IMR-90 (cell line): ENCODE measurements around the gene ANP32A. TPM values are rescaled to one million over a fixed set of nuclear protein-coding genes. Genes with fewer than 3 reads are reported as not detected.

Source experiments
- ATAC-seq: fragments of 200-7000 bp; cut with Tn5 transposase; 2 replicates; pipeline ENCODE4 v1.9.1; 2020; ENCODE audit warnings: low read depth, mild to moderate bottlenecking, moderate library complexity
- BruUV-seq: library from RNA; stranded (reverse); fragments of 400-500 nt; replicated peaks from 2 replicates; lab custom pipeline; 2021; lab: Mats Ljungman, UMichigan
- CTCF ChIA-PET: fragments of 300-600 bp; formaldehyde crosslinking; extraction: SDS; loops from one replicate; lab custom pipeline; 2021; ENCODE audit warnings: antibody characterized with exemption; lab: Yijun Ruan, JAX
- POLR2A ChIA-PET: fragments of 300-600 bp; sonication (Branson Sonifier 250); formaldehyde crosslinking; loops from one replicate; lab custom pipeline; 2022; ENCODE audit warnings: antibody characterized with exemption; ENCODE audit not compliant: unreplicated experiment; lab: Charles Lee
- DNase-seq: peaks from one replicate; pipeline ENCODE4 v3.0.0; 2013
- H2AFZ ChIP-seq: replicated peaks from 2 replicates; pipeline ENCODE3; 2013; ENCODE audit warnings: low read length, mild to moderate bottlenecking; ENCODE audit not compliant: poor library complexity
- H2AK5ac ChIP-seq: 2 replicates; pipeline ENCODE4 v1.6.1; 2013; ENCODE audit warnings: low read depth, low read length, inconsistent platforms
- H2AK9ac ChIP-seq: replicated peaks from 2 replicates; pipeline ENCODE3; 2013; ENCODE audit warnings: mild to moderate bottlenecking, low read depth, low read length, moderate library complexity; ENCODE audit not compliant: poor library complexity
- H2BK120ac ChIP-seq: 2 replicates; pipeline ENCODE4 v1.6.1; 2013; ENCODE audit warnings: low read depth, low read length, inconsistent platforms
- H2BK15ac ChIP-seq: 3 replicates; pipeline ENCODE4 v1.6.1; 2013; ENCODE audit warnings: low read depth, low read length, inconsistent platforms
- H2BK20ac ChIP-seq: 2 replicates; pipeline ENCODE4 v1.6.1; 2013; ENCODE audit warnings: low read depth, mild to moderate bottlenecking, inconsistent platforms, low read length, moderate library complexity
- H2BK5ac ChIP-seq: 2 replicates; pipeline ENCODE4 v1.6.1; 2013; ENCODE audit warnings: mild to moderate bottlenecking, low read depth, low read length, inconsistent platforms; ENCODE audit not compliant: poor library complexity, severe bottlenecking
- H3K14ac ChIP-seq: replicated peaks from 2 replicates; pipeline ENCODE4 v1.6.1; 2013; ENCODE audit warnings: low read depth, low read length, inconsistent platforms
- H3K18ac ChIP-seq: 2 replicates; pipeline ENCODE4 v1.6.1; 2013; ENCODE audit warnings: low read depth, low read length, control low read depth
- H3K23ac ChIP-seq: 2 replicates; pipeline ENCODE4 v1.6.1; 2013; ENCODE audit warnings: low read depth, low read length, inconsistent platforms
- H3K27ac ChIP-seq: 2 replicates; pipeline ENCODE4 v1.5.1; 2013; ENCODE audit warnings: mild to moderate bottlenecking, control low read depth, low read length; ENCODE audit not compliant: insufficient read depth
- H3K27me3 ChIP-seq: 2 replicates; pipeline ENCODE4 v1.6.1; 2013; ENCODE audit warnings: low read length; ENCODE audit not compliant: control insufficient read depth, insufficient read depth
- H3K36me3 ChIP-seq: 2 replicates; pipeline ENCODE4 v1.6.1; 2013; ENCODE audit warnings: low read length, mixed read lengths; ENCODE audit not compliant: control insufficient read depth, insufficient read depth
- H3K4ac ChIP-seq: 2 replicates; pipeline ENCODE4 v1.6.1; 2013; ENCODE audit warnings: low read depth, low read length, inconsistent platforms
- H3K4me1 ChIP-seq: 2 replicates; pipeline ENCODE4 v1.6.1; 2013; ENCODE audit warnings: low read length, mixed read lengths; ENCODE audit not compliant: control insufficient read depth, insufficient read depth
- H3K4me2 ChIP-seq: 2 replicates; pipeline ENCODE4 v1.6.1; 2013; ENCODE audit warnings: low read depth, mild to moderate bottlenecking, control low read depth, low read length, moderate library complexity
- H3K4me3 ChIP-seq: 2 replicates; pipeline ENCODE4 v1.5.1; 2013; ENCODE audit warnings: low read depth, mild to moderate bottlenecking, control low read depth, low read length, moderate library complexity; ENCODE audit not compliant: insufficient read depth
- H3K56ac ChIP-seq: 2 replicates; pipeline ENCODE4 v1.6.1; 2013; ENCODE audit warnings: low read length, inconsistent platforms; ENCODE audit not compliant: insufficient read depth; ENCODE audit errors: extremely low read depth
- H3K79me1 ChIP-seq, 2 experiments: 2 replicates each; pipeline ENCODE4 v1.6.1; 2013; ENCODE audit warnings: low read length in 2 of 2, inconsistent platforms in 1 of 2, low read depth in 1 of 2
- H3K9ac ChIP-seq: 2 replicates; pipeline ENCODE4 v1.6.1; 2013; ENCODE audit warnings: low read depth, low read length, control low read depth
- H3K9me1 ChIP-seq: 2 replicates; pipeline ENCODE4 v1.6.1; 2013; ENCODE audit warnings: low read length, inconsistent platforms; ENCODE audit not compliant: insufficient read depth
- H3K9me3 ChIP-seq: 2 replicates; pipeline ENCODE4 v1.6.1; 2013; ENCODE audit warnings: low read length; ENCODE audit not compliant: control insufficient read depth, insufficient read depth
- H4K20me1 ChIP-seq: 2 replicates; pipeline ENCODE4 v1.6.1; 2013; ENCODE audit warnings: low read length, inconsistent platforms; ENCODE audit not compliant: insufficient read depth
- H4K5ac ChIP-seq: 2 replicates; pipeline ENCODE4 v1.6.1; 2013; ENCODE audit warnings: mild to moderate bottlenecking, low read depth, low read length, control low read depth
- H4K8ac ChIP-seq, 2 experiments: 2 replicates each; pipeline ENCODE4 v1.6.1; 2013; ENCODE audit warnings: low read depth in 2 of 2, low read length in 2 of 2, control low read depth in 1 of 2, inconsistent platforms in 1 of 2
- H4K91ac ChIP-seq: 2 replicates; pipeline ENCODE4 v1.6.1; 2013; ENCODE audit warnings: low read depth, low read length, inconsistent platforms; ENCODE audit not compliant: insufficient read depth
- BHLHE40 ChIP-seq: fragments of 150-350 bp; IDR thresholded peaks from 2 replicates; pipeline ENCODE4 v1.6.1; 2016; ENCODE audit warnings: mild to moderate bottlenecking, low read depth, low read length
- CEBPB ChIP-seq: IDR thresholded peaks from 2 replicates; pipeline ENCODE4 v1.6.1; 2012; ENCODE audit warnings: low read depth, low read length, improper control_type of control experiment
- CHD1 ChIP-seq: IDR thresholded peaks from 2 replicates; pipeline ENCODE4 v1.6.1; 2012; ENCODE audit warnings: low read depth, low read length, improper control_type of control experiment
- CTCF ChIP-seq: conservative IDR thresholded peaks from 2 replicates; pipeline ENCODE4 v1.5.1; 2012; ENCODE audit warnings: mild to moderate bottlenecking, low read depth, low read length, improper control_type of control experiment
- ELK1 ChIP-seq: fragments of 150-350 bp; IDR thresholded peaks from 2 replicates; pipeline ENCODE4 v1.6.1; 2016; ENCODE audit warnings: low read depth, mild to moderate bottlenecking, low read length, moderate library complexity, borderline replicate concordance
- FOS ChIP-seq: fragments of 150-350 bp; IDR thresholded peaks from 2 replicates; pipeline ENCODE4 v1.6.1; 2016; ENCODE audit warnings: low read depth, low read length
- MAFK ChIP-seq: IDR thresholded peaks from 2 replicates; pipeline ENCODE4 v1.6.1; 2012; ENCODE audit warnings: low read depth, low read length, improper control_type of control experiment
- MAZ ChIP-seq: IDR thresholded peaks from 2 replicates; pipeline ENCODE4 v1.6.1; 2012; ENCODE audit warnings: low read depth, mild to moderate bottlenecking, low read length, improper control_type of control experiment, moderate library complexity, borderline replicate concordance
- MXI1 ChIP-seq: IDR thresholded peaks from 2 replicates; pipeline ENCODE4 v1.6.1; 2012; ENCODE audit warnings: low read depth, mild to moderate bottlenecking, low read length, moderate library complexity, borderline replicate concordance
- NFE2L2 ChIP-seq: fragments of 150-350 bp; IDR thresholded peaks from 2 replicates; pipeline ENCODE4 v1.6.1; 2016; ENCODE audit warnings: low read depth, mild to moderate bottlenecking, low read length
- POLR2A ChIP-seq: IDR thresholded peaks from 2 replicates; pipeline ENCODE4 v1.6.1; 2012; ENCODE audit warnings: mild to moderate bottlenecking, low read depth, low read length
- RAD21 ChIP-seq: IDR thresholded peaks from 2 replicates; pipeline ENCODE4 v1.6.1; 2012; ENCODE audit warnings: low read length, improper control_type of control experiment
- RCOR1 ChIP-seq: IDR thresholded peaks from 2 replicates; pipeline ENCODE4 v1.6.1; 2012; ENCODE audit warnings: mild to moderate bottlenecking, low read length, improper control_type of control experiment; ENCODE audit not compliant: insufficient replicate concordance
- RFX5 ChIP-seq: IDR thresholded peaks from 2 replicates; pipeline ENCODE4 v1.8.0; 2012; ENCODE audit warnings: low read depth, mild to moderate bottlenecking, low read length, moderate library complexity
- SMC3 ChIP-seq: fragments of 150-350 bp; IDR thresholded peaks from 2 replicates; pipeline ENCODE4 v1.6.1; 2016; ENCODE audit warnings: low read depth, mild to moderate bottlenecking, antibody characterized with exemption, low read length, moderate library complexity
- USF2 ChIP-seq: fragments of 150-350 bp; IDR thresholded peaks from 2 replicates; pipeline ENCODE4 v1.6.1; 2017; ENCODE audit warnings: mild to moderate bottlenecking, antibody characterized with exemption, low read length, low read depth
- WGBS, 2 experiments: methylation state at CpG; one replicate each; pipeline versions ENCODE4 v1.1.5 to v1.1.7; 2013; ENCODE audit warnings: missing lambda C conversion rate in 2 of 2; ENCODE audit not compliant: insufficient read length in 1 of 2; ENCODE audit errors: extremely low coverage in 2 of 2; 5-methylcytosine and 5-hydroxymethylcytosine counted together
- dilution Hi-C: fragments of 300-500 bp; cut with HindIII; formaldehyde crosslinking; loops from one replicate; pipeline ENCODE4 v1.14.3; 2018; ENCODE audit warnings: low sequenced_read_pairs; ENCODE audit not compliant: unreplicated experiment
- in situ Hi-C: fragments of 300-500 bp; cut with MboI; formaldehyde crosslinking; loops from 3 replicates; pipeline ENCODE4 v1.14.3; 2019; ENCODE audit warnings: low sequenced_read_pairs, inconsistent platforms, mixed read lengths
- intact Hi-C: fragments of 100-400 bp; cut with micrococcal nuclease; formaldehyde crosslinking; loops from 2 replicates; pipeline ENCODE4 v1.10.0; 2022
- polyA plus RNA-seq, 3 experiments: library from polyadenylated mRNA; depleted of rRNA; stranded (reverse); fragments of >200 nt; gene quantifications; 2 replicates each; pipeline ENCODE4 v1.2.3, GENCODE V29; 2012; ENCODE audit warnings: low replicate concordance in 1 of 3
- total RNA-seq: library from RNA; depleted of rRNA; stranded (reverse); fragments of >200 nt; gene quantifications from 2 replicates; pipeline ENCODE4 v1.2.3, GENCODE V29; 2012

Gene ANP32A
- total and polyA plus RNA-seq, 2 of the 4 experiments (the other 2 are of a cell fraction), result 62.4 to 72.8 TPM

- H2AK9ac ChIP-seq, result no peak overlapping the region
- TF ChIP-seq CHD1 (no peak), NFE2L2 (no peak), RAD21 (no peak), MXI1 (no peak), MAZ (no peak), SMC3 (no peak), MAFK (no peak), CTCF (no peak), POLR2A (no peak), RFX5 (no peak), RCOR1 (no peak), CEBPB (no peak), BHLHE40 (no peak), FOS (no peak), USF2 (no peak), ELK1 (no peak)
- no peak overlapping the region for H4K8ac ChIP-seq
- dilution Hi-C loops (no loop called here), intact Hi-C loops (loop anchor here (5.0 kb wide), 1 partner anchor 90 kb away; the partner anchor contains the start of gene ANP32A), in situ Hi-C loops (loop anchor here (5.0 to 10.0 kb wide), 2 partner anchors 62 to 145 kb away; no protein-coding TSS in a partner anchor)
- H4K20me1 ChIP-seq, result no peaks in the 10 kb centered on the region
- H3K9me1 ChIP-seq, result 0 out of 2 replicates have a peak, but pooled peaks cover 3% of the 10 kb centered on the region
- H2BK20ac ChIP-seq, result no peak overlapping the region
- H3K27ac ChIP-seq, result no peak overlapping the region
- no peak overlapping the region for H2AFZ ChIP-seq
- peaks cover 19% of the 10 kb centered on the region for H3K27me3 ChIP-seq
- no TSS peak for BruUV-seq
- no peak overlapping the region for H3K4ac ChIP-seq
- H3K9ac ChIP-seq, result no peak overlapping the region
- no peak overlapping the region for H3K14ac ChIP-seq
- H3K56ac ChIP-seq, result no peak overlapping the region
- POLR2A ChIA-PET, result interaction anchor here (0.6 kb wide), 1 partner anchor 139 kb away, joined by 4 read pairs; no protein-coding TSS in a partner anchor
- H3K4me3 ChIP-seq, result no peak overlapping the region
- H2BK120ac ChIP-seq, result no peak overlapping the region
- no peak overlapping the region for H2BK15ac ChIP-seq
- no peak overlapping the region for H3K18ac ChIP-seq
- no peak overlapping the region for H3K4me2 ChIP-seq
- H3K36me3 ChIP-seq, result no peaks in the 10 kb centered on the region
- ATAC-seq (no peak), DNase-seq (no peak)
- no peak overlapping the region for H4K91ac ChIP-seq
- no peak overlapping the region for H3K23ac ChIP-seq
- no peak overlapping the region for H2AK5ac ChIP-seq
- no peak overlapping the region for H2BK5ac ChIP-seq
- 100% methylated on average over 2 of the region's 2 CpGs; no CpG with 5 or more reads in 1 of the 2 experiments for WGBS, 2 experiments
- H3K79me1 ChIP-seq, result no peaks in the 10 kb centered on the region
- H3K9me3 ChIP-seq, result no peaks in the 10 kb centered on the region
- peaks cover 5% of the 10 kb centered on the region for H3K4me1 ChIP-seq
- H4K5ac ChIP-seq, result no peak overlapping the region
- CTCF ChIA-PET, result no interaction called here
Measured at GRCh38 chr15:68732451-68732850, 88.2 kb downstream of the ANP32A start.
